ENCODE results near the gene MDFIC. TPM values are rescaled to one million over a fixed set of nuclear protein-coding genes. Genes with fewer than 3 reads are reported as not detected.

The MDFIC gene
- polyA plus RNA-seq, 1 of the 3 experiments (the other 2 are of a cell fraction), result 2.8 TPM

- H3K9ac ChIP-seq, result no peak overlapping the region
- H3K4me3 ChIP-seq (ENCODE audit: low read depth in 2 of 2, low read length in 1 of 2), result no peak overlapping the region
- whole genome bisulfite sequencing (ENCODE audit: low lambda C conversion rate), result 0% methylated on average over 1 of the region's 1 CpG
- H3K9me2 ChIP-seq, result no peaks in the 10 kb centered on the region
- ChIA-PET CTCF (interaction anchor here (1.5 kb wide), 1 partner anchor 13 kb away, joined by 3 read pairs; no protein-coding TSS in a partner anchor), POLR2A (no interaction called here)
- H3K36me3 ChIP-seq (replicated peaks in 1 of 2; ENCODE audit: control insufficient read depth in 1 of 2, insufficient read depth in 2 of 2, low read length in 1 of 2), result no peaks in the 10 kb centered on the region
- no peak overlapping the region for H2AFZ ChIP-seq (ENCODE audit: low read depth)
- H3K4me1 ChIP-seq (ENCODE audit: control insufficient read depth in 1 of 2, insufficient read depth in 2 of 2, low read depth in 1 of 2, low read length in 1 of 2), result no peaks in the 10 kb centered on the region; a peak in 1 of 4 replicates
- no peaks in the 10 kb centered on the region for H3K27me3 ChIP-seq (ENCODE audit: insufficient read depth)
- H4K20me1 ChIP-seq (ENCODE audit: insufficient read depth), result no peaks in the 10 kb centered on the region
- H3K4me2 ChIP-seq, result no peak overlapping the region
- H3K79me2 ChIP-seq (ENCODE audit: insufficient read depth), result no peaks in the 10 kb centered on the region
- no peaks in the 10 kb centered on the region for H3F3A ChIP-seq (replicated peaks; ENCODE audit: insufficient read depth)
- no peak overlapping the region for H3K27ac ChIP-seq (ENCODE audit: low read depth in 2 of 2, low read length in 1 of 2)
- TF ChIP-seq IRF3 (IDR thresholded peaks at IDR 0.05; ENCODE audit: low read depth, low read length) (no peak), NFIC (IDR thresholded peaks at IDR 0.05; ENCODE audit: borderline replicate concordance) (no peak), TAF1 (IDR thresholded peaks at IDR 0.05; ENCODE audit: borderline replicate concordance, low read depth, low read length) (no peak), FOXJ3 (CRISPR knock-in tag; IDR thresholded peaks at IDR 0.05) (no peak), POLR2AphosphoS5 (IDR thresholded peaks at IDR 0.05; ENCODE audit: low read depth, low read length) (no peak)
- no peak for DNase-seq
- H3K9me3 ChIP-seq, result no peaks in the 10 kb centered on the region
Observed at GRCh38 chr7:115010441-115010820, 88.5 kb downstream of the MDFIC start.

- no peak overlapping the region for H3K9ac ChIP-seq
- no peaks in the 10 kb centered on the region for H3F3A ChIP-seq (replicated peaks; ENCODE audit: insufficient read depth)
- no peak overlapping the region for H3K4me2 ChIP-seq
- no peaks in the 10 kb centered on the region for H3K36me3 ChIP-seq (replicated peaks in 1 of 2; ENCODE audit: control insufficient read depth in 1 of 2, insufficient read depth in 2 of 2, low read length in 1 of 2)
- H3K27me3 ChIP-seq (ENCODE audit: insufficient read depth), result no peaks in the 10 kb centered on the region
- H3K9me2 ChIP-seq, result no peaks in the 10 kb centered on the region
- H4K20me1 ChIP-seq (ENCODE audit: insufficient read depth), result no peaks in the 10 kb centered on the region
- no peaks in the 10 kb centered on the region; a peak in 1 of 4 replicates for H3K4me1 ChIP-seq (ENCODE audit: control insufficient read depth in 1 of 2, insufficient read depth in 2 of 2, low read depth in 1 of 2, low read length in 1 of 2)
- CTCF ChIA-PET, result no interaction called here
- DNase-seq, result no peak
- H3K27ac ChIP-seq (ENCODE audit: low read depth in 2 of 2, low read length in 1 of 2), result no peak overlapping the region
- no peak overlapping the region for H2AFZ ChIP-seq (ENCODE audit: low read depth)
- no peak overlapping the region for H3K4me3 ChIP-seq (ENCODE audit: low read depth in 2 of 2, low read length in 1 of 2)
- H3K9me3 ChIP-seq, result no peaks in the 10 kb centered on the region
- POLR2A ChIA-PET, result no interaction called here
- no peaks in the 10 kb centered on the region for H3K79me2 ChIP-seq (ENCODE audit: insufficient read depth)
- WGBS (ENCODE audit: low lambda C conversion rate), result 15% methylated on average over 3 of the region's 3 CpGs
- no peak for TF ChIP-seq PBX3 (IDR thresholded peaks at IDR 0.05)
- no peak for TF ChIP-seq POLR2AphosphoS5 (IDR thresholded peaks at IDR 0.05; ENCODE audit: low read depth, low read length)
- no peak for TF ChIP-seq MAX (IDR thresholded peaks at IDR 0.05; ENCODE audit: low read depth)
- no peak for TF ChIP-seq RFX5 (IDR thresholded peaks at IDR 0.05; ENCODE audit: low read length)
- TF ChIP-seq REST (IDR thresholded peaks at IDR 0.05; ENCODE audit: low read depth, low read length), result no peak
- TF ChIP-seq MEF2A (IDR thresholded peaks at IDR 0.05; ENCODE audit: borderline replicate concordance, low read depth), result no peak
- no peak for TF ChIP-seq SIN3A (IDR thresholded peaks at IDR 0.05; ENCODE audit: borderline replicate concordance, low read depth, low read length)
- no peak for TF ChIP-seq EZH2phosphoT487 (IDR thresholded peaks at IDR 0.05; ENCODE audit: borderline replicate concordance, low read depth)
- no peak for TF ChIP-seq TAF1 (IDR thresholded peaks at IDR 0.05; ENCODE audit: borderline replicate concordance, low read depth, low read length)
- no peak for TF ChIP-seq FOXJ3 (CRISPR knock-in tag; IDR thresholded peaks at IDR 0.05)
- TF ChIP-seq FOXM1 (IDR thresholded peaks at IDR 0.05; ENCODE audit: low read depth), result no peak
- no peak for TF ChIP-seq TCF12 (IDR thresholded peaks at IDR 0.05)
- no peak for TF ChIP-seq IRF3 (IDR thresholded peaks at IDR 0.05; ENCODE audit: low read depth, low read length)
- TF ChIP-seq ZBTB33 (IDR thresholded peaks at IDR 0.05; ENCODE audit: borderline replicate concordance, low read depth), result no peak
- no peak for TF ChIP-seq NRF1 (IDR thresholded peaks at IDR 0.05; ENCODE audit: low read depth, low read length)
- no peak for TF ChIP-seq RCOR1 (IDR thresholded peaks at IDR 0.05; ENCODE audit: low read length)
- TF ChIP-seq MXI1 (IDR thresholded peaks at IDR 0.05; ENCODE audit: low read depth, low read length), result no peak
Observed at GRCh38 chr7:115013886-115014285, 92.0 kb downstream of the MDFIC start.
